Tibial nerve (tissue), 4 donors: Measurements from ENCODE around the gene GRIK4.

ENCODE experiments used
- CTCF ChIP-seq, 5 experiments: fragments of 200-600 bp in 3 of 5; fragments of 450-650 bp in 2 of 5; sonication (generic) in 3 of 5; IDR thresholded peaks; one replicate each; pipeline ENCODE4 v1.5.1; 2016 to 2019; ENCODE audit warnings: antibody characterized with exemption in 5 of 5, mild to moderate bottlenecking in 3 of 5, moderate library complexity in 2 of 5
- EP300 ChIP-seq, 2 donors: sonication (generic); formaldehyde crosslinking; IDR thresholded peaks; one replicate each; pipeline ENCODE4 v1.6.1; 2017; ENCODE audit warnings: antibody characterized with exemption in 2 of 2, mild to moderate bottlenecking in 1 of 2
- POLR2A ChIP-seq, 2 donors: fragments of 450-650 bp; IDR thresholded peaks; one replicate each; pipeline ENCODE4 v1.6.1; 2017; ENCODE audit warnings: antibody characterized with exemption in 2 of 2, mild to moderate bottlenecking in 2 of 2, moderate library complexity in 2 of 2

DNA sequence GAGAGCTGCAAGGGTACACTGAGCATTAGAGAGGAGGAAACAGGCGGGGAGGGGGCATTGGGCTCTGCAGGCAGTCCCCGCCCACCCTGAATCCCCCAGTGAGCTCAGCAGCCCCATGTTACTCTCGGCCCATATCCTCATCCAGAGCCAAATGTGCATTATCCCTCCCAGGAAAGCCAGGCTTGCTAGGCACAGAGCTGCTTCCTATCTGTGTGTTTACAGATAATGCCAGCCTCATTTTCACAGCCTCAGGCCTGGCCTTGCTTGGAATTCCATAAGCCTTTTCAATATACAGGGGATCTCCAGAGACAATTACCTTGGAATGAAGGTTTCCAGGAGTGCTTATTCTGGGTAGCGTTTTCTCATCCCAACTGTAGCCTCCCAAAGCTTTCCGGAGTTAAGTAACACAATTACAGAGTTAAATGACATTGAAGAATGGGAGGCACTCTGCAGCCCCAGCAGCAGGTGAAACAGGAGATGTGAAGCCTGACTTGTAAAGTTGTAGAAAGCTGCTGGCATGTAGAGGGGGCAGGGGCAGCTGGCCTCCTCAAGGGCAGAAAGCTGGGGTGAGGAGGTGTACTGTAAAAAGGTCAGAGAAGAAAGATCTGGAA lies 420.9 kb downstream of the GRIK4 start:
- TF ChIP-seq CTCF (IDR thresholded peaks at IDR 0.05) (no peak), POLR2A (IDR thresholded peaks at IDR 0.05) (no peak), EP300 (IDR thresholded peaks at IDR 0.05) (no peak)
